Stomach smooth muscle (tissue), 2 donors: Measurements from ENCODE around the gene NPAS4.
"Not testable (repeated sequence)": the region's sequence is repeated elsewhere in the genome, so short reads cannot be mapped to it uniquely, and the experiment has no call there.

Source experiments
- H3K27ac ChIP-seq: one replicate; pipeline ENCODE4 v1.7.0; 2013; ENCODE audit warnings: mild to moderate bottlenecking, low read length, inconsistent platforms
- H3K27me3 ChIP-seq, 2 donors: one replicate each; pipeline ENCODE4 v1.7.0; 2013; ENCODE audit warnings: low read length in 2 of 2; ENCODE audit not compliant: insufficient read depth in 2 of 2, control insufficient read depth in 1 of 2
- H3K36me3 ChIP-seq, 2 donors: one replicate each; pipeline ENCODE4 v1.7.0; 2013; ENCODE audit warnings: low read length in 2 of 2; ENCODE audit not compliant: control insufficient read depth in 2 of 2, insufficient read depth in 2 of 2
- H3K4me1 ChIP-seq: one replicate; pipeline ENCODE4 v1.7.0; 2013; ENCODE audit warnings: low read length; ENCODE audit not compliant: control insufficient read depth, insufficient read depth
- H3K4me3 ChIP-seq, 2 donors: one replicate each; pipeline ENCODE4 v1.7.0; 2013; ENCODE audit warnings: low read length in 2 of 2
- H3K9ac ChIP-seq, 2 donors: one replicate each; pipeline ENCODE4 v1.7.0; 2013; ENCODE audit warnings: low read length in 2 of 2, mild to moderate bottlenecking in 1 of 2
- H3K9me3 ChIP-seq, 2 donors: one replicate each; pipeline ENCODE4 v1.7.0; 2013; ENCODE audit warnings: low read length in 2 of 2; ENCODE audit not compliant: control insufficient read depth in 2 of 2
- donor health status: healthy.
- donor health status: Pancreatic carcinoma.

Gene NPAS4

DNA sequence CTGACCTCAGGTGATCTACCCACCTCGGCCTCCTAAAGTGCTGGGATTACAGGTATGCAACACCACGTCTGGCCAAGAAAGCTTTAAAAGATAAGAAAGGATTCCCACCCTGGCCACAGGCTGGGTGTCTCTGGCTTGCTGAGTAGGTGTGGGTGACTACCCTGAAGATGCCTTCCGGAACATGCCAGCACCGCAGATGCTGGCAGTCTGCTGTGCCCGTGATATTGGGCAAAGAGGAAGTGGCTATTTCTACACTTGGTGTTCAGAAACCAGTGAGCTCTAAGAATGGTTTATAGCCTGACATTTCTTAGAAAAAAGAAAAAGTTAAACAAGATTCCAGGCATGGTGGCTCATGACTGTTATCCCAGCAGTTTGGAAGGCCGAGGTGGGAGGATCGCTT, 11.8 kb downstream of the NPAS4 start:
- H3K4me1 ChIP-seq = peaks cover 2% of the 10 kb centered on the region
- H3K4me3 ChIP-seq = no peak overlapping the region
- no peak overlapping the region for H3K9ac ChIP-seq
- H3K9me3 ChIP-seq = no peaks in the 10 kb centered on the region
- peaks cover 14 to 15% of the 10 kb centered on the region in 2 donors for H3K36me3 ChIP-seq
- no peak overlapping the region for H3K27ac ChIP-seq
- no peaks in the 10 kb centered on the region for H3K27me3 ChIP-seq

DNA sequence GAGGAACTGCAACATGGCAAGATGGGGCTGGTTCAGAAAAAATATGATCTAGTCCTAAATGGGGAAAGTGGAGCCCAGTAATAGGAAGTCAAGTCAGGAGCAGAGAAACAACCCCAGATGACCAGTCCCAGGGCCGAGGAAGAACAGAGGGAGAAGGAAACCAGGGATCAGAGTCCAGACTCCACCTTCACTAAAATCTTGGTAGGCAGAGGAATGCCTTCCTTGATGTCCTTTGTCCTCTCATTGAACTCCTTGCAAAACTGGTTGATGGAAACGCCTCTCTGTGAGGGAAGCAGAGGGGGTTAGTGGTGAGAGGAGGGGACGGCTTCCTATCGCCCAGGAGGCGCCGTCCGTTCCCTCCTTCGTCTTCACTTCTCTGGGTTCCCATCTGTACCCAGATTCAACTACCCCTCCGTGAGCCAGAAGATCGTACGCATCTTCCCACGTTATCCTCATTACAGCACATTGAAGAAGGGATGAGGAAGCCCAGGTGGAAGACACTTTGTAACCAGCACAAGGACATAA, 17.2 kb downstream of the NPAS4 start:
- H3K9me3 ChIP-seq = no peaks in the 10 kb centered on the region
- H3K36me3 ChIP-seq = peaks cover 14 to 15% of the 10 kb centered on the region in 2 donors
- H3K4me3 ChIP-seq = peak overlapping the region; percentile 92 to 95
- peak overlapping the region; percentile 94 for H3K27ac ChIP-seq
- H3K4me1 ChIP-seq = peaks cover 10% of the 10 kb centered on the region
- H3K27me3 ChIP-seq = no peaks in the 10 kb centered on the region
- H3K9ac ChIP-seq = peak overlapping the region; percentile 91 to 95

DNA sequence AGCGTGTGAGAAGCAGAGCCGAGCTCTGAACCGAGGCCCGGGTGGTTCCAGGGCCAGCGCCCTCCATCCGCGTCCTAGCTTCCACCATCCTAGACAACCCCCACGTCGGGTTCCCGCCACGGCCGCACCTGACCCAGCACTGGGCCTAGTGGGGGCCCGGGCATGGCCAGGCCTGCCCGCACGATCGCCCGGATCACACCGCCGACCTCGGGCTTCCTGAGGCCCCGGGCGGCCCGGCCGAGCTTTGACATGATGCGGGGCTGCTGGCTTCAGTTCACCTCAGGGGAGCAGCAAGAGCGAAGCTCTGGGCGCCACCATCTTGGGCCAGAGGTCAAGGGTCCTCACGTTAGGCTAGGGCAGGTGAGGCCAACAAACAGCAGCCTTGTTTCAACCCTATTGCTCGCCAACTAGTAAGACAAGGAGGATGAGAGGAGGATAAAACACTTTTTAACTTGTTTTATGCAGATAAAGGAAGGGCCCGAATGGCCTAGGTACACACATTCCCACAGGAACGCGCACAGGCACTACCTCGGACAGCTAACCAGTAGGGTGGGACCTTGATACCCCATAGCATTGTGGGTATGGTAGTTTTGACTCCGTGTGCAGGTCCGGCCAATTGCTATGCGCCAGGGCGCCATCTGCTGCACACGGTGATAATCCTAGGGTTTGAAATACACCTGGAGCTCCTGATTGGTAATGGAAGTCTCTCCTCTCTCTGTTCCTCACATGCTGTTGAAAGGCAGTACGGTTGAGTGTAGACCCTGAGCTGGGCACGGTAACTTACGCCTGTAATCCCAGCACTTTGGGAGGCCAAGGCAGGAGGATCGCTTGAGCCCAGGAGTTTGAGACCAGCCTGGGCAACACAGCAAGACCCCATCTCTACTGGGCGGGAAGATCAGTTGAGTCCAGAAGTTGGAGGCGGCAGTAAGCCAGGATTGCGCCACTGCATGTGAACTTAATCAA, 17.9 kb downstream of the NPAS4 start, which contains the start of gene MRPL11:
MRPL11 (minus strand) TSS at position 345 of the 963 bp plus-strand sequence; CDS start at position 251, 94 bp downstream.
- peak within 1 kb of the TSS; percentile 92 to 95 for H3K4me3 ChIP-seq
- H3K27me3 ChIP-seq = no peaks in the 10 kb centered on the region
- peaks cover 10% of the 10 kb centered on the region for H3K4me1 ChIP-seq
- no peaks in the 10 kb centered on the region for H3K9me3 ChIP-seq
- H3K9ac ChIP-seq = peak within 1 kb of the TSS; percentile 91 to 95
- peak within 1 kb of the TSS; percentile 94 for H3K27ac ChIP-seq
- peaks cover 14 to 15% of the 10 kb centered on the region in 2 donors for H3K36me3 ChIP-seq

DNA sequence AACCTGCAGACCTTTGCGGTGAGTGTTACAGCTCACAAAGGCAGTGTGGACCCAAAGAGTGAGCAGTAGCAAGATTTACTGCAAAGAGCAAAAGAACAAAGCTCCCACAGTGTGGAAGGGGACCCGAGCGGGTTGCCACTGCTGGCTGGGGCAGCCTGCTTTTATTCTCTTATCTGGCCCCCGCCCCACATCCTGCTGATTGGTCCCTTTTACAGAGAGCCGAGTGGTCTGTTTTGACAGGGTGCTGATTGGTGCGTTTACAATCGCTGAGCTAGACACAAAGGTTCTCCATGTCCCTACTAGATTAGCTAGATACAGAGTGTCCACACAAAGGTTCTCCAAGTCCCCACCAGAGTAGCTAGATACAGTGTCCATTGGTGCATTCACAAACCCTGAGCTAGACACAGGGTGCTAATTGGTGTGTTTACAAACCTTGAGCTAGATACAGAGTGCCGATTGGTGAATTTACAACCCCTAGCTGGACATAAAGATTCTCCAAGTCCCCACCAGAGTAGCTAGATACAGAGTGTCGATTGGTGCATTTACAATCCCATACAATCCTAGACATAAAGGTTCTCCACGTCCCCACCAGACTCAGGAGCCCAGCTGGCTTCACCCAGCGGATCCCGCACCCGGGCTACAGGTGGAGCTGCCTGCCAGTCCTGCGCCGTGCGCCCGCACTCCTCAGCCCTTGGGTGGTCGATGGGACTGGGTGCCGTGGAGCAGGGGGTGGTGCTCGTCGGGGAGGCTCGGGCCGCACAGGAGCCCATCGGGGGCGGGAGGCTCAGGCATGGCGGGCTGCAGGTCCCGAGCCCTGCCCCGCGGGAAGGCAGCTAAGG, 19.5 kb downstream of the NPAS4 start:
- H3K4me1 ChIP-seq, H3K9ac ChIP-seq, H3K4me3 ChIP-seq, H3K9me3 ChIP-seq, H3K27me3 ChIP-seq, H3K27ac ChIP-seq: not testable (repeated sequence)
- peaks cover 8 to 10% of the 10 kb centered on the region in 2 donors for H3K36me3 ChIP-seq

DNA sequence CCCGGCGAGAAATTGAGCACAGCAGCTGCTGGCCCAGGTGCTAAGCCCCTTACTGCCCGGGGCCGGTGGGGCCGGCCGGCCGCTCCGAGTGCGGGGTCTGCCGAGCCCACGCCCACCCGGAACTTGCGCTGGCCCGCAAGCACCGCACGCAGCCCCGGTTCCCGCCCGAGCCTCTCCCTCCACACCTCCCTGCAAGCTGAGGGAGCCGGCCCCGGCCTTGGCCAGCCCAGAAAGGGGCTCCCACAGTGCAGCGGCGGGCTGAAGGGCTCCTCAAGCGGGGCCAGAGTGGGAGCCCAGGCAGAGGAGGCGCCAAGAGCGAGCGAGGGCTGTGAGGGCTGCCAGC, 20.1 kb downstream of the NPAS4 start:
- not testable (repeated sequence) for H3K4me1 ChIP-seq, H3K27ac ChIP-seq, H3K36me3 ChIP-seq, H3K9ac ChIP-seq, H3K9me3 ChIP-seq, H3K27me3 ChIP-seq, H3K4me3 ChIP-seq

DNA sequence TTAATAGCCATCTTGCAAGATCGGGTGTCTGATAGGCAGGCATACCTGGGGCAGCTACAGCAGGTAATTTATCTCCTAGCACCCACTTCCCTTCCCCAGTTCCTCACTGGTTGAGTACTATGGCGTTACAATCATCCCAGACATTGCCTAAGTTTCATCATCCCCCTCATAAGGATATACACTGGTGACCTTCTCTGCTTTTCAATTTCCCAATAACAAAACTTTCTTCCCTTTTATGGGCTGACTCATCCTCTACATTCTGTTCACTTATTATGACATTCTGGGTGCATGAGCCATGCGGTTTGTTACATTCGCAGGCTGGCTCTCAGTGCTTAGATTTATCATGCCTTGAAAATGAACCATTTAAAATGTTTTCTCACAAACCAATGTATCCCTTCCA, 22.8 kb downstream of the NPAS4 start:
- Histone ChIP-seq H3K36me3 (no peaks in the 10 kb centered on the region), H3K27ac (no peak overlapping the region), H3K4me3 (no peak overlapping the region), H3K27me3 (no peaks in the 10 kb centered on the region), H3K9me3 (no peaks in the 10 kb centered on the region), H3K4me1 (no peaks in the 10 kb centered on the region), H3K9ac (no peak overlapping the region)

DNA sequence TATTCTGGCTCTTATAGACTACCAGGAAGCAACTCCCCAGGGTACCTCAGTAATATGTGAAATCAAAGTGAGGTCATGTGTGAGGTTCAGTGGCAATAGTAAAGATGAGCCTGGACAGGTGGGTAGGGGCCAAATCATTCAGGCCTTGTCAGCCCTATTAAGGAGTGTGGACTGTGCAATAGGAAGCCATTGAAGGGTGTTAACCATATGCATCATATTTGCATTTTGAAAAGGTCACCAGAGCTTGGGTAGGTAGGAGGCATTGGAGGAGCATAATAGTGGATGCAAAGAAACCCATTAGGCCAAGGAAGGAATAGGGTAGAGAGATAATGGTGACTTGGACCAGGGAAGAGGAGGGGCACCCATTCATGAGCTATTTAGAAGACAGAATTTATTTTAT, 26.2 kb downstream of the NPAS4 start:
- Histone ChIP-seq H3K4me1 (no peaks in the 10 kb centered on the region), H3K9me3 (no peaks in the 10 kb centered on the region), H3K36me3 (no peaks in the 10 kb centered on the region), H3K27me3 (no peaks in the 10 kb centered on the region), H3K27ac (no peak overlapping the region), H3K9ac (no peak overlapping the region), H3K4me3 (no peak overlapping the region)

DNA sequence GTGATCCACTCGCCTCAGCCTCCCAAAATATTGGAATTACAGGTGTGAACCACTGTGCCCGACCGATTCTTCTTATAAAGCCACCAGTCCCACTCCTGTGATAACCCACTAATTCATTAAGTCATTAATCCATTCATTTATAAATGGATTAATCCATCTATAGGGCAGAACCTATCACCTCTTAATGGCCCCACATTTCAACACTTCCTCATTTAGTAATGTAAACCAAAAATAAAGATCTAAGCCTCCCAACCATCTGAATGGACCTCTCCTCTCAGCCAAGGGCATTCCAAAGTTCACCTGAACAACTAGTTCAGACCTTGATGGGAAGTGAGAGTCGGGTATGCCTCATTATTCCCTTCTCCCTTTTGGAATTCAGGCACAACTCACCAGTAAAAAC, 27.7 kb downstream of the NPAS4 start:
- no peaks in the 10 kb centered on the region for H3K36me3 ChIP-seq
- no peak overlapping the region for H3K27ac ChIP-seq
- H3K4me1 ChIP-seq = no peaks in the 10 kb centered on the region
- no peak overlapping the region for H3K9ac ChIP-seq
- H3K27me3 ChIP-seq = no peaks in the 10 kb centered on the region
- H3K9me3 ChIP-seq = no peaks in the 10 kb centered on the region
- no peak overlapping the region for H3K4me3 ChIP-seq

DNA sequence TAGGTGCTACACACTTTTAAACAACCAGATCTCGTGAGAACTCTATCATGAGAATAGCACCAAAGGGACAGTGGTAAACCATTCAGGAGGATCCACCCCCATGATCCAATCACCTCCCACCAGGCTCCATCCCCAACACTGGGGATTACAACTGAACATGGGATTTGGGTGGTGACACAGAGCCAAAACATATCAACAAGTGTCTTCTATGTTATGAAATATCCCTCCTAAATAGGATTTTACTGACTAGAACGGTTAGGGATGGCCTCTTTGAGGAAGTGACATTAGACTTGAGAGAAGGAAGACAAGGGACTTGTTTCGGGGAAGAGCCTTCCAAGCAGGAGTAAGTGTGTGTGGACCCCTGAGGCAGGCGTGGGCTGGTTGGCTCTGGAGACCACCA, 29.7 kb downstream of the NPAS4 start:
- H3K4me3 ChIP-seq = no peak overlapping the region
- no peaks in the 10 kb centered on the region for H3K36me3 ChIP-seq
- no peaks in the 10 kb centered on the region for H3K9me3 ChIP-seq
- no peaks in the 10 kb centered on the region for H3K4me1 ChIP-seq
- no peak overlapping the region for H3K9ac ChIP-seq
- no peaks in the 10 kb centered on the region for H3K27me3 ChIP-seq
- H3K27ac ChIP-seq = no peak overlapping the region

DNA sequence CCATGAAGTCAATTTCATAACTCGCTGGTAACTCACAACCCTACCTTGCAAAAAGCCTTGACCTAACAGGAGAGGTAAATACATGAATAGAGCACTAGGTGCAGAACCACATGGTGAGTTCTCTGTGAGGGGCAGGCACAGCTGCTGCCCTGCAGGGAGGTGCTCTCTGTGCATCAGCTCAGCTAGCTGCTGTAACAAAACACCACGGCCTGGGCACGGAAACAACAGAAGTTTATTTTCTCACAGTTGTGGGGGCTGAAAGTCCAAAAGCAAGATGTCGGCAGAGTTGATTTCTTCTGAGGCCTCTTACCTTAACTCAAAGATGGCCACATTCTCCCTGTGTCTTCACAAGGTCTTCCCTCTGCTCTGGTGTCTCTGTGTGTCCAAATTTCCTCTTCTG, 30.8 kb downstream of the NPAS4 start:
- Histone ChIP-seq H3K36me3 (no peaks in the 10 kb centered on the region), H3K27me3 (no peaks in the 10 kb centered on the region), H3K9me3 (no peaks in the 10 kb centered on the region), H3K4me3 (no peak overlapping the region), H3K4me1 (no peaks in the 10 kb centered on the region), H3K27ac (no peak overlapping the region), H3K9ac (no peak overlapping the region)
